Trophoblast cell (in vitro differentiated cells and primary cell): ENCODE measurements around the gene POU2AF1.
A peak's percentile ranks its signal among the peaks of the same experiment; 100 is the strongest.

ENCODE experiments used
- DNase-seq, 2 donors: peaks; one replicate each; pipeline ENCODE4 v3.0.0-alpha.2; 2016
- H2AFZ ChIP-seq: 2 replicates; pipeline ENCODE4 v1.6.1; 2013; ENCODE audit warnings: low read length, moderate library complexity, mild to moderate bottlenecking; ENCODE audit not compliant: insufficient read depth, poor library complexity
- H2AK5ac ChIP-seq: 2 replicates; pipeline ENCODE4 v1.6.1; 2013; ENCODE audit warnings: mild to moderate bottlenecking, low read length
- H2BK120ac ChIP-seq: 2 replicates; pipeline ENCODE4 v1.6.1; 2013; ENCODE audit warnings: low read length, mild to moderate bottlenecking, moderate library complexity; ENCODE audit not compliant: insufficient read depth, poor library complexity
- H2BK12ac ChIP-seq: 2 replicates; pipeline ENCODE4 v1.6.1; 2013; ENCODE audit warnings: mild to moderate bottlenecking, low read length, moderate library complexity
- H2BK5ac ChIP-seq: 2 replicates; pipeline ENCODE4 v1.6.1; 2013; ENCODE audit warnings: low read length, low read depth, moderate library complexity, mild to moderate bottlenecking; ENCODE audit not compliant: poor library complexity
- H3K14ac ChIP-seq: 2 replicates; pipeline ENCODE4 v1.6.1; 2013; ENCODE audit warnings: mild to moderate bottlenecking, low read length
- H3K18ac ChIP-seq: 2 replicates; pipeline ENCODE4 v1.6.1; 2013; ENCODE audit warnings: mild to moderate bottlenecking, low read length
- H3K23ac ChIP-seq: 2 replicates; pipeline ENCODE4 v1.6.1; 2013; ENCODE audit warnings: low read length
- H3K27ac ChIP-seq: 2 replicates; pipeline ENCODE4 v1.5.1; 2013; ENCODE audit warnings: low read depth, mild to moderate bottlenecking, inconsistent platforms, low read length, moderate library complexity
- H3K27me3 ChIP-seq: 2 replicates; pipeline ENCODE4 v1.6.1; 2013; ENCODE audit warnings: inconsistent platforms, mild to moderate bottlenecking, low read length, moderate library complexity; ENCODE audit not compliant: insufficient read depth
- H3K36me3 ChIP-seq, 2 experiments: 1 replicate in 1 of 2; 2 replicates in 1 of 2; pipeline ENCODE4 v1.6.1; 2013; ENCODE audit warnings: low read length in 2 of 2, mild to moderate bottlenecking in 2 of 2, moderate library complexity in 1 of 2; ENCODE audit not compliant: insufficient read depth in 2 of 2, control insufficient read depth in 1 of 2
- H3K4ac ChIP-seq: 2 replicates; pipeline ENCODE4 v1.6.1; 2013; ENCODE audit warnings: low read depth, mild to moderate bottlenecking, low read length, moderate library complexity
- H3K4me1 ChIP-seq, 2 experiments: 1 replicate in 1 of 2; 2 replicates in 1 of 2; pipeline ENCODE4 v1.6.1; 2013; ENCODE audit warnings: low read length in 2 of 2, mild to moderate bottlenecking in 2 of 2, moderate library complexity in 1 of 2; ENCODE audit not compliant: insufficient read depth in 2 of 2, control insufficient read depth in 1 of 2
- H3K4me2 ChIP-seq: 2 replicates; pipeline ENCODE4 v1.6.1; 2013; ENCODE audit warnings: inconsistent platforms, mild to moderate bottlenecking, low read length, moderate library complexity
- H3K4me3 ChIP-seq: 2 replicates; pipeline ENCODE4 v1.5.1; 2013; ENCODE audit warnings: mild to moderate bottlenecking, low read depth, low read length, inconsistent platforms
- H3K79me1 ChIP-seq: one replicate; pipeline ENCODE4 v1.6.1; 2013; ENCODE audit warnings: low read length
- H3K79me2 ChIP-seq: 2 replicates; pipeline ENCODE4 v1.6.1; 2013; ENCODE audit warnings: low read length, mild to moderate bottlenecking; ENCODE audit not compliant: control insufficient read depth, insufficient read depth, poor library complexity
- H3K9ac ChIP-seq: 2 replicates; pipeline ENCODE4 v1.6.1; 2013; ENCODE audit warnings: mild to moderate bottlenecking, low read length
- H3K9me3 ChIP-seq: 2 replicates; pipeline ENCODE4 v1.6.1; 2013; ENCODE audit warnings: low read depth, mild to moderate bottlenecking, control low read depth, inconsistent platforms, low read length; ENCODE audit not compliant: insufficient read depth
- H4K12ac ChIP-seq: 2 replicates; pipeline ENCODE4 v1.6.1; 2013; ENCODE audit warnings: low read depth, mild to moderate bottlenecking, low read length, moderate library complexity
- H4K8ac ChIP-seq: 2 replicates; pipeline ENCODE4 v1.6.1; 2013; ENCODE audit warnings: low read depth, mild to moderate bottlenecking, low read length, moderate library complexity
- H4K91ac ChIP-seq: one replicate; pipeline ENCODE4 v1.6.1; 2013; ENCODE audit warnings: low read depth, mild to moderate bottlenecking, low read length, moderate library complexity
- WGBS: extraction: QIAGEN DNeasy Blood & Tissue Kit; methylation state at CpG from one replicate; pipeline ENCODE4 v1.1.7; 2013; ENCODE audit warnings: missing lambda C conversion rate; ENCODE audit not compliant: insufficient read length, insufficient coverage; ENCODE audit errors: extremely low coverage; 5-methylcytosine and 5-hydroxymethylcytosine counted together

POU2AF1 gene

GRCh38 chr11:111360150-111361043, 18.7 kb downstream of the POU2AF1 start:
- H4K12ac ChIP-seq, result no peak overlapping the region
- H3K9me3 ChIP-seq, result no peaks in the 10 kb centered on the region
- H2BK5ac ChIP-seq, result no peak overlapping the region
- H3K27me3 ChIP-seq, result no peaks in the 10 kb centered on the region
- H2BK120ac ChIP-seq, result no peak overlapping the region
- no CpG with 5 or more reads among the region's 6 CpGs for WGBS
- no peaks in the 10 kb centered on the region for H3K36me3 ChIP-seq
- no peak overlapping the region for H2AFZ ChIP-seq
- H3K79me1 ChIP-seq, result no peaks in the 10 kb centered on the region
- no peak overlapping the region for H3K18ac ChIP-seq
- H3K14ac ChIP-seq, result no peak overlapping the region
- no peak overlapping the region for H4K8ac ChIP-seq
- H3K79me2 ChIP-seq, result no peaks in the 10 kb centered on the region
- H3K9ac ChIP-seq, result no peak overlapping the region
- no peak overlapping the region for H4K91ac ChIP-seq
- H3K27ac ChIP-seq, result no peak overlapping the region
- H3K4me3 ChIP-seq, result no peak overlapping the region
- no peak overlapping the region for H3K4ac ChIP-seq
- H3K4me1 ChIP-seq, result peaks cover 6 to 9% of the 10 kb centered on the region in 2 experiments
- no peak overlapping the region for H2AK5ac ChIP-seq
- no peak overlapping the region for H3K23ac ChIP-seq
- no peak overlapping the region for H2BK12ac ChIP-seq
- no peak overlapping the region for H3K4me2 ChIP-seq
- DNase-seq, result peak; percentile 46 to 58

- Histone ChIP-seq H3K79me2 (no peaks in the 10 kb centered on the region), H3K9ac (no peak overlapping the region), H3K4me1 (peaks cover 6 to 9% of the 10 kb centered on the region in 2 experiments), H4K12ac (no peak overlapping the region), H3K9me3 (no peaks in the 10 kb centered on the region), H2AFZ (no peak overlapping the region), H3K36me3 (no peaks in the 10 kb centered on the region), H2BK5ac (no peak overlapping the region), H3K23ac (no peak overlapping the region), H2BK12ac (no peak overlapping the region), H3K18ac (no peak overlapping the region), H4K91ac (no peak overlapping the region), H3K4me3 (no peak overlapping the region), H3K14ac (no peak overlapping the region), H2AK5ac (no peak overlapping the region), H3K27me3 (no peaks in the 10 kb centered on the region), H4K8ac (no peak overlapping the region), H3K27ac (no peak overlapping the region), H3K4ac (no peak overlapping the region), H3K4me2 (no peak overlapping the region), H3K79me1 (no peaks in the 10 kb centered on the region), H2BK120ac (no peak overlapping the region)
- DNase-seq, result no peak
- no CpG with 5 or more reads among the region's 7 CpGs for WGBS
Observed at GRCh38 chr11:111359223-111360149, 19.6 kb downstream of the POU2AF1 start.

GRCh38 chr11:111358038-111359001, 20.8 kb downstream of the POU2AF1 start:
- Histone ChIP-seq H2BK120ac (no peak overlapping the region), H3K79me1 (no peaks in the 10 kb centered on the region), H2AK5ac (no peak overlapping the region), H4K8ac (no peak overlapping the region), H3K9me3 (no peaks in the 10 kb centered on the region), H3K4me3 (no peak overlapping the region), H3K14ac (no peak overlapping the region), H3K4ac (no peak overlapping the region), H3K18ac (no peak overlapping the region), H3K4me2 (no peak overlapping the region), H3K27ac (no peak overlapping the region), H2AFZ (no peak overlapping the region), H3K36me3 (no peaks in the 10 kb centered on the region), H2BK5ac (no peak overlapping the region), H3K4me1 (peaks cover 6 to 9% of the 10 kb centered on the region in 2 experiments), H3K79me2 (no peaks in the 10 kb centered on the region), H3K27me3 (no peaks in the 10 kb centered on the region), H4K12ac (no peak overlapping the region), H4K91ac (no peak overlapping the region), H3K9ac (no peak overlapping the region), H3K23ac (no peak overlapping the region), H2BK12ac (no peak overlapping the region)
- no peak for DNase-seq
- 100% methylated on average over 3 of the region's 22 CpGs for WGBS
